HG02852 (cell line): ENCODE results near the gene MPEG1.

Experiments used
- ATAC-seq: cut with Tn5 transposase; IDR thresholded peaks from one replicate; pipeline ENCODE4 v1.9.1; 2021; ENCODE audit warnings: mild to moderate bottlenecking, moderate library complexity; ENCODE audit not compliant: unreplicated experiment

The MPEG1 gene

GRCh38 chr11:59212744-59213631, at the start of gene MPEG1:
Gene MPEG1 (minus strand): TSS chr11:59212927. CDS start chr11:59212865, 62 bp downstream.
- peak; percentile 19 for ATAC-seq

GRCh38 chr11:59262177-59262818, 49.6 kb upstream of the MPEG1 start:
- ATAC-seq = no peak

- no peak for ATAC-seq
These were observed 48.4 kb upstream of the MPEG1 start for GRCh38 chr11:59261150-59261549.

GRCh38 chr11:59259867-59260475, 47.2 kb upstream of the MPEG1 start:
- ATAC-seq = peak; percentile 67

- peak; percentile 37 for ATAC-seq
These were observed 46.3 kb upstream of the MPEG1 start for GRCh38 chr11:59259047-59259446.

- no peak for ATAC-seq
These were observed 42.6 kb upstream of the MPEG1 start for GRCh38 chr11:59255281-59255680.

GRCh38 chr11:59254286-59254685, 41.6 kb upstream of the MPEG1 start:
- no peak for ATAC-seq

- no peak for ATAC-seq
These were observed 40.3 kb upstream of the MPEG1 start for GRCh38 chr11:59253001-59253400.

- ATAC-seq = no peak
These were observed 36.8 kb upstream of the MPEG1 start for GRCh38 chr11:59249535-59249934.

- ATAC-seq = no peak
These were observed 35.0 kb upstream of the MPEG1 start for GRCh38 chr11:59247531-59248227.

- ATAC-seq = no peak
These were observed 30.9 kb upstream of the MPEG1 start for GRCh38 chr11:59243633-59244032.

- ATAC-seq = no peak
These were observed 27.6 kb upstream of the MPEG1 start for GRCh38 chr11:59240322-59240721.

GRCh38 chr11:59226396-59226795, 13.7 kb upstream of the MPEG1 start:
- ATAC-seq = no peak

GRCh38 chr11:59225017-59225416, 12.3 kb upstream of the MPEG1 start:
- peak; percentile 61 for ATAC-seq

GRCh38 chr11:59224351-59224928, 11.7 kb upstream of the MPEG1 start:
- ATAC-seq = peak; percentile 49

- ATAC-seq = no peak
These were observed 10.9 kb upstream of the MPEG1 start for GRCh38 chr11:59223611-59224010.

- no peak for ATAC-seq
These were observed 10.4 kb upstream of the MPEG1 start for GRCh38 chr11:59223177-59223576.

GRCh38 chr11:59222464-59223060, 9.8 kb upstream of the MPEG1 start:
- no peak for ATAC-seq

GRCh38 chr11:59221441-59221840, 8.7 kb upstream of the MPEG1 start:
- no peak for ATAC-seq

GRCh38 chr11:59219836-59220235, 7.1 kb upstream of the MPEG1 start:
- ATAC-seq = no peak
